ELR (cell line): Measurements from ENCODE around the gene C1orf167.

ENCODE experiments used
- DNase-seq: peaks from one replicate; pipeline ENCODE4 v3.0.0-alpha.2; 2015; ENCODE audit warnings: low read depth

Gene C1orf167

GRCh38 chr1:11761285-11761684 lies 708 bp upstream of the C1orf167 start:
- DNase-seq = no peak

GRCh38 chr1:11764115-11764514 lies 2.1 kb downstream of the C1orf167 start:
- no peak for DNase-seq

GRCh38 chr1:11764519-11764918 lies 2.5 kb downstream of the C1orf167 start:
- DNase-seq = no peak

- no peak for DNase-seq
These were observed 3.9 kb downstream of the C1orf167 start for GRCh38 chr1:11765661-11766428.

- no peak for DNase-seq
These were observed 4.4 kb downstream of the C1orf167 start for GRCh38 chr1:11766429-11766776.

DNA sequence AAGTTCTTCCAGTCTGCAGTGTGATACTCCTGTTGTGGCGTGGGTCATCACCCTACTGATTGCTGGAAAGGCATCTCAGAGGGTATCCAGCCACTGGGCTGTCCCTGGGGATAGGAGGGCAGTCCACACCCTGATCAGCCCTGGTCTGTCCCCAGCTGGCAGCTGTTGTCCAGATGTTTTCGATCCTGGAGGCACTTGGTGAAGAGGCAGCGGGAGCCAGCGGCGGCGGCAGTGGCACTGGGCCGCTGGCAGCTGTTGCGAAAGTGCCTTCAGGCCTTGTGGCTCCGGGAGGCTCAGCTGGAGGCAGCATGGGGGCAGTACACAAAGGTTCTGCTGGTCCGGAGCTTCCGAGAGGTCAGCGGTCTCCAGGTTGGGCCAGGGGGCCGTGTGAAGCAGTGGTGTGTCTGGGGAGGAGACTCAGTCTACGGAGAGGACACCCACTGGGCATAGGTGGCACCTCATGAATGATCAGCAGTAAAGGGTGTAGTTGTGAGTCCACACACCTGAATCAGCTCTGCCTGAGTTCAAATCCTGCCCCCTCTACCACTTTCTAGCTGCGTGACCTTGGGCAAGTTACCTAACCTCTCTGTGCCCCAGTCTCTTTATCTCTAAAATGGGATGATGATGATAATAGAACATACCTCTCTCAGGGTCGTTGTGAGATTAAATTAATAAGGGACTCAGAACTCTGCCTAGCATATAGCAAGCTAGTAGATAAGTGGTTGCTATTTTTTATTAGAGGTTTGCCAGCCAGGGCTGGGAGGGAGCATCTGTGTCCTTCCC lies 6.1 kb downstream of the C1orf167 start:
- DNase-seq = no peak

DNA sequence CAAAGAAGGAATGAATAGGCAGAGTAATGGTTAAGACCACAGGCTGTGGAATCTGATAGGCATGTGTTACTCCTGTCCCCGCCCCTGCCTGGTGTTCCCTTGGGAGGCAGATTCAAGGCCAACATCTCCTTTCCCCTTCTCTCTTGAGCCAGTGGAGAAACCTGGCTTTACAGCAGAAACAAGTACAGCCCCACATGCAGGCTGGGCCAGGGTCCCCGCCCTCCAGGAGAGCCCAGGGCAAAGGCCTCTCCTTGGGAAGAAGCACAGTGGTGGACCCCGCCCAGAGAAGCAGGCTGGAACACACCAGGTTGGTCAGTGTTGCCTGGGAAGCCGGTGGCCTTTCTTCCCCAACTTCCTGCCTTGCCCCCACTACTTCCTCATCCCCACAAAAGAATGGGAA lies 6.8 kb downstream of the C1orf167 start:
- no peak for DNase-seq

DNA sequence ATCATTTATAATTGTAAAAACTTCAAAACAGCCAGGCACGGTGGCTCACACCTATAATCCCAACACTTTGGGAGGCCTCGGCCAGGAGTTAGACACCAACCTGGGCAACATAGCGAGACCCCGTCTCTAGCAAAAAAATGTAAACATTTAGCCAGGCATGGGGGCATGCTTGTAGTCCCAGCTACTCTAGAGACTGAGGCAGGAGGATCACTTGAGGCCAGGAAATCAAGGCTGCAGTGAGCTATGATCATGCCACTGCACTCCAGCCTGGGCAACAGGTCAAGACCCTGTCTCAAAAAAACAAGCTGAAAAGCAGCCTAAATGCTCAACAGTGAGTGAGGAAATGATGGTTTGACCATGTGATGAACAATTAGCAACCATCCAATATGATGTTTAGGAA lies 7.3 kb downstream of the C1orf167 start:
- no peak for DNase-seq

DNA sequence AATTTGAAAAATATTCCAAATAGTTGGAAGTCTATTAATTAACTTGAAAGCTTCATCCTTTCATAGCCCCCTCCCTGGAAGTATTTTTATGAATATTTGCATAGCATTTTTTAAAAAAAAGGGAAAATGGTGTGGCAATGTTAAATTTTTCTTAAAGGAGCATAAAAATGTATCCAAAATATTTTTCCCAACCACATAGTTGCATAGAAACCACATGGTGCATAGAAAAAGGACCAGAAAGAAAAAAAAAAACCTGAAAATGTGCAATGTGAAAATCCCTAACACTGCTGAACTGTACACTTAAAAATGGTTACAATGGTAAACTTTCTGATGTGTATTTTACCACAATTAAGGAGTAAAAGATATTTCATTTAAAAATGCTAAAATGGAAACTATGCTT lies 8.0 kb downstream of the C1orf167 start:
- DNase-seq = no peak

GRCh38 chr1:11771481-11772043 lies 9.6 kb downstream of the C1orf167 start:
- DNase-seq = no peak

DNA sequence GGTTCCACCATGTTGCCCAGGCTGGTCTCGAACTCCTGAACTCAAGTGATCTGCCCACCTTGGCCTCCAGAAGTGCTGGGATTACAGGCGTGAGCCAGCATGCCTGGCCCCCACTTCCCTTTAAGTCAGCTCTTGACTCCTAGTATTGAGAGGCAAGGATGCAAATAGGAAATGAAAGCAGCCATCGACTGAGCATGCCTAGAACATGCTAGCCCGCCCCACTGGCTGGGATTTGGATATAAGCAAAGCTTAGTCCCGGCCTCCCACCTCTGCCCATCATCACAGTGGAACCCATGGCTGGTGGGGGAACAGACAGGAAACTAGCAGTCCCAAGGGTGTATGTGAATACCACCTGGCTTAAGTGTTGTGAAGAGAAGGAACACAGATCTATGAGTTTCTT lies 10.5 kb downstream of the C1orf167 start:
- DNase-seq = no peak

GRCh38 chr1:11774753-11775152 lies 12.8 kb downstream of the C1orf167 start:
- no peak for DNase-seq

DNA sequence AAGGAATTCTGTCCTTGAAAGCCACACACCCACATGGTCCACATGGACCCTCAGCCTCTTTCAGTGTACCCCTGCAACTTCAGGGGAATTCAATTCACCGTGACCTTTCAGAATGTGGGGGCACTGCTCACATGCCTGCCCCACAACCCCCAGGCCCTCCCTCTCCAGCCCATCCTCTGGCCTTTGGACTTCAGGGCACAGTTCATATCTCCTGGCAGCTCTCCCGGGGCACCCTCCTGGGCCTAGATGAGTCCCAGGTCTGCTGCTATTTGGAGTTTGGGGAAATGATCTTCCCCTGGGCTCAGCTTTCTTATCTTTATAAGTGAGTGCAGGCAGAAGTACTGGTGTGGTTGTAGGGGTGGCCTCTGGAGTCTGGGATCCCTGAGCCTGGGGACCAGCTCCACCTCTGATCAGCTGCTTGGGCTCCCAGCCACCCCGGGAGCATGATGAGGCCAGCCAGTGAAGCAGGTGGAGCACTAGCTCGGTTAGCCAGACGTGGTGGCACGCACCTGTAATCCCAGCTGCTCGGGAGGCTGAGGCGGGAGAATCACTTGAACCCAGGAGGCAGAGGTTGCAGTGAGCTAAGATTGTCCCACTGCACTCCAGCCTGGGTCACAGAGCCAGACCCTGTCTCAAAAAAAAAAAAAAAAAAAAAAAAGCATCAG lies 15.8 kb downstream of the C1orf167 start:
- no peak for DNase-seq

DNA sequence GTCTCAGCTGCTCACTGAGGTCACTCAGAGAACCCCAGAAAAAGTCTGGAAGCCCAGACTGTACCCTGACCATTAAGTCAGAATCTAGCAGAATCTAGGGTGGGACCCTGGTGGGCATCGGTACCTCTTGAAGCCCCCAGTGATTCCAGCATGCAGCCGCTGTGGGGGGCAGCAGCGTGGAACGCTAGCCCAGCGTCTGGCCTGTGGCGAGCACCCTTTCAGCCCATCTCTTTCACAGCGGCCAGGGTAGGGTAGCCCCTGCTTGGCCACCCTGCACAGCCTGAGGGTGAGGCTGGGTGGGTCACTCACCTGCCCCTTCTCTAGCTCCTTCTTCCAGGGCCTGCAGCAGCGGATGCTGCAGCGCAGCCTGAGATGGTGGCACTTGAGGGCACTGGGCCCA lies 16.3 kb downstream of the C1orf167 start:
- DNase-seq = no peak

DNA sequence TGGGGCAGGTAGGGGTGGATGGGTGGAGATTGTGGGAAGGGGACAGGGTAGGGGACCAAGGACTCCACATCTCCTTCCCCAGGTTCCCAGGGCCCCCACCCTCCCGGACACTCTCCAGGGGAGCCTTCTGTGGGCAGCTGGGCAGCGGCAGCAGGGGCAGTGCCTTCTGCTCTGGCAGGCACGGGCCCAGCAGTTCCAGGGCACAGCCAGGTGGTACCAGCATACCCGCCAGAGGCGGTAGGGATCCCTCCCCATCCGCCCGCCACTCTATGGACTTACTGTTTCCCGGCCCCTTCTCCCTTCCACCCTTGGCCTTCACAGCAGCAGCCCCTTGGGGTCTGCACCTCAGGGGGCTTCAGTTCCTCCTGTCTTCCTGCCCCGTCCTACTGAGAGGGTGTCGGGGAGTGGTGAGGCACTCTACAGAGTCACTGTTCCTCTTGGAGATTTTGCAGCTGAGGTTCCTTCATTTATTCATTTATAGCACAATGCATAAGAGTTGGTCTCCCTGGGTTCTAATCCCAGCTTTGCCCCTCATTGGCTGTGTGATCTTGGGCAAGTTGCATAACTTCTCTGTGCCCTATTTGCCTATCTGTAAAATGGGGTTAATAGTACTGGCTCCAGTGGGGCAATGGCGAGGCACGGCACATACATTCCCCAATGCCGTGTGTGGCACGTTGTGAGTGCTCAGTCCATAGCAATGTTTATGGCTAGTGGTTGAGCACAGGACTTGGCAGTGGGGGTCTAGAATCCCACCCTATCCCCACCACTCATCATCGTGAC lies 17.0 kb downstream of the C1orf167 start:
- no peak for DNase-seq

DNA sequence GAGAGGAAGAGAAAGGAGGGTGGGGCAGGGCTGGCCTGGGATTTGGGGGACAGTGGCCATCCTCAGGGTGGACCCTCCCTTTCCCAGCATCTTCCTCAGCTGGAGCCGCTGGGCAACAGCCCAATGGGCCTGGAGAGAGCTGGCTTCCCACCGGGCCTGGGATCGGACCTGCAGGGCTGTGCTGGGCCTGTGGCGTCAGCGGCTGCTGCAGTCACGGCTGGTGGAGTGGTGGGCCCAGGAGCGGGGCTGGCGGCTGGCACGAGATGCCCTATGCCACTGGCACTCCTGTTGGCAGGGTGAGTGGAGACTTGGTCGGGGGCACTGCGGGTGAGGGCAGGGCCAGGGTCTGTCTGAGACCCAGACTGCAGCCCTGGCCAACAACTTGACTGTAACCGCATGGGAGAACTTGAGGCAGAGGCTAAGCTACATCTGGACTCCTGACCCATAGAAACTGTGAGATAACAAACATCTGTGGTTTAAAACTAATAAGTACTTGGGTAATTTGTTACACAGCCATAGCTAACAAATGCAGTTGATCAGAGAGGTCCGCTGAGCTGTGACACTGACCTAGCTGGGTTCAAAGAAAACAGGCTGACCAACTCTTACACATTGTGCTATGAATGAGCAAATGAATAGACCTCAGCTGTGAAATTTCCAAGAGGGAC lies 17.9 kb downstream of the C1orf167 start:
- no peak for DNase-seq

- DNase-seq = no peak
These were observed 18.6 kb downstream of the C1orf167 start for GRCh38 chr1:11780380-11781147.

GRCh38 chr1:11781297-11781696 lies 19.3 kb downstream of the C1orf167 start:
- peak; percentile 18 for DNase-seq

DNA sequence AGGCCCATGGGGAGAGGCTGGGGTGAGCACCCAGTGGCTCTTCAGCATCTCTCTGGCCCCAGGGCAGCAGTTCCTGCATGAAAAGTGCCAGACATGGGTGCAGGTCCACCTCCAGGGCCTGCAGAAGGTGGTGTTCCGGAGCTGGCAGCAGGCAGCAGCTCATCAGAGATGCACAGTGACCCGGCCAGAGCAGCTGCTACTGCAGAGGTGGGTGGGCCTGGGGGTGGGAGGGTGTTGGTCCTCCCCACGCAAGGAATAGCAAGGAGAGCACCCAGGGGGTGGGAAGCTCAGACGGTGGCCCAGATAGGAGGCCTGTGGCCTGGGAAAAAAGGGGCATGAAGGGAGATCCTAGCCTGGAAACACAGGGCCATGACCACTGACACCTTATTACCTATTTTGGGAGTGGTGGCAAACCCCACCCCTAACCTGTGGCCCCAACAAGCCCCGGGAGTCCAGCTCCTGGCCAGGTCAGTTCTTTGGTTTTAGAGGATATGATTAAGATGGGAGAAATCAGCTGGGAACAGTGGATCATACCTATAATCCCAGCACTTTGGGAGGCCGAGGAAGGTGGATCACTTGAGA lies 20.2 kb downstream of the C1orf167 start:
- no peak for DNase-seq

- DNase-seq = no peak
These were observed 21.6 kb downstream of the C1orf167 start for GRCh38 chr1:11783556-11783955.
